Left cardiac atrium (tissue), 4 donors: ENCODE data around the gene OR7A10. TPM values are rescaled to one million over a fixed set of nuclear protein-coding genes. Genes with fewer than 3 reads are reported as not detected.

Experiments
- ATAC-seq, 2 donors: fragments of 200-7000 bp; cut with Tn5 transposase; one replicate each; pipeline ENCODE4 v1.9.1; 2020; ENCODE audit warnings: mild to moderate bottlenecking in 2 of 2, moderate library complexity in 2 of 2
- DNase-seq: peaks from one replicate; pipeline ENCODE4 v3.0.0-alpha.2; 2020
- intact Hi-C, 2 donors: fragments of 100-400 bp; cut with DNase I; formaldehyde crosslinking; loops; one replicate each; pipeline versions ENCODE4 v1.14.1 to v1.15.1; 2022 to 2023
- long read RNA-seq: library from polyadenylated mRNA; unstranded; transcript quantifications from one replicate; pipeline ENCODE4 v2.0.0, GENCODE V29; 2021
- total RNA-seq, 2 donors: library from RNA; stranded (reverse); fragmentation: NEBNext Ultra II Directional; extraction: Animal tissue kit (Norgen Biotek cat#: 25700); gene quantifications; one replicate each; pipeline ENCODE4 v1.2.1, GENCODE V29; 2021
- donor health status: DM: no; HTN: yes; CAD: no.
- donor health status: DM: no; HTN: yes; CAD: no; lungs with severe emphysema.
- donor health status: DM: yes; HTN: yes; CAD: no.
- donor health status: Dilated cardiomyopathy.

The OR7A10 gene
- total RNA-seq, result not detected
- long read RNA-seq, result 0 reads

GRCh38 chr19:14848822-14849221 is at the start of gene OR7A10:
TSS of gene OR7A10 (minus strand) at chr19:14848922. CDS start at chr19:14841877, 7,045 bp downstream.
- ATAC-seq, result no peak
- intact Hi-C loops, result no loop called here

GRCh38 chr19:14890643-14891379 is 42.1 kb upstream of the OR7A10 start:
- intact Hi-C loops, result no loop called here
- ATAC-seq (no peak), DNase-seq (no peak)

More at GRCh38 chr19:14848822-14849221, at the start of gene OR7A10:
- no peak for DNase-seq

GRCh38 chr19:14889994-14890642 is 41.4 kb upstream of the OR7A10 start:
- DNase-seq (no peak), ATAC-seq (no peak)
- intact Hi-C loops, result no loop called here

GRCh38 chr19:14886032-14886431 is 37.3 kb upstream of the OR7A10 start, which contains the start of gene OR7A17:
TSS of gene OR7A17 (minus strand) at chr19:14886132. CDS start at chr19:14881355, 4,777 bp downstream.
- intact Hi-C loops, result no loop called here
- ATAC-seq (no peak), DNase-seq (no peak)

- intact Hi-C loops, result no loop called here
- ATAC-seq (no peak), DNase-seq (no peak)
These were observed 23.0 kb upstream of the OR7A10 start for GRCh38 chr19:14871619-14872230.

GRCh38 chr19:14868497-14868896 is 19.8 kb upstream of the OR7A10 start:
- no peak for ATAC-seq
- DNase-seq, result no peak
- intact Hi-C loops, result no loop called here

- intact Hi-C loops, result no loop called here
- ATAC-seq (no peak), DNase-seq (no peak)
These were observed 5.1 kb downstream of the OR7A10 start for GRCh38 chr19:14843578-14843977.

GRCh38 chr19:14843169-14843568 is 5.6 kb downstream of the OR7A10 start:
- ATAC-seq, result no peak
- DNase-seq, result no peak
- intact Hi-C loops, result no loop called here

- DNase-seq (no peak), ATAC-seq (no peak)
- intact Hi-C loops, result no loop called here
These were observed 8.5 kb downstream of the OR7A10 start for GRCh38 chr19:14840206-14840605.

- intact Hi-C loops, result no loop called here
- ATAC-seq (no peak), DNase-seq (no peak)
These were observed 11.3 kb downstream of the OR7A10 start for GRCh38 chr19:14837391-14837790.

GRCh38 chr19:14835011-14835410 is 13.7 kb downstream of the OR7A10 start, which contains the start of the genes OR7A5 and OR7C1:
TSS of gene OR7A5 (minus strand) at chr19:14835185. CDS start at chr19:14828241, 6,944 bp downstream.
TSS of gene OR7C1 (minus strand) at chr19:14835185. CDS start at chr19:14800136, 35,049 bp downstream.
- DNase-seq, result no peak
- no peak for ATAC-seq
- intact Hi-C loops, result no loop called here

- no peak for ATAC-seq
- intact Hi-C loops, result no loop called here
These were observed 18.0 kb downstream of the OR7A10 start for GRCh38 chr19:14830702-14831101.

GRCh38 chr19:14826006-14826405 is 22.7 kb downstream of the OR7A10 start:
- intact Hi-C loops, result no loop called here
- DNase-seq (no peak), ATAC-seq (no peak)

More at GRCh38 chr19:14830702-14831101, 18.0 kb downstream of the OR7A10 start:
- DNase-seq, result no peak

- ATAC-seq, result no peak
- intact Hi-C loops, result no loop called here
These were observed 26.8 kb downstream of the OR7A10 start for GRCh38 chr19:14821937-14822336.

GRCh38 chr19:14818588-14818987 is 30.1 kb downstream of the OR7A10 start:
- intact Hi-C loops, result no loop called here
- DNase-seq (no peak), ATAC-seq (no peak)

More at GRCh38 chr19:14821937-14822336, 26.8 kb downstream of the OR7A10 start:
- no peak for DNase-seq

GRCh38 chr19:14817052-14817451 is 31.7 kb downstream of the OR7A10 start:
- intact Hi-C loops, result no loop called here
- no peak for DNase-seq
- ATAC-seq, result no peak

GRCh38 chr19:14814982-14815652 is 33.6 kb downstream of the OR7A10 start:
- intact Hi-C loops, result no loop called here
- DNase-seq (no peak), ATAC-seq (no peak)

GRCh38 chr19:14809272-14810057 is 39.3 kb downstream of the OR7A10 start:
- ATAC-seq (no peak), DNase-seq (no peak)
- intact Hi-C loops, result no loop called here

- ATAC-seq, result no peak
- no peak for DNase-seq
- intact Hi-C loops, result no loop called here
These were observed 44.0 kb downstream of the OR7A10 start for GRCh38 chr19:14804765-14805164.
